Spleen (tissue), 11 donors: Measurements from ENCODE around the gene SNF8. TPM values are rescaled to one million over a fixed set of nuclear protein-coding genes. Genes with fewer than 3 reads are reported as not detected.

Experiments used
- DNase-seq: peaks from one replicate; pipeline ENCODE4 v3.0.0-alpha.2; 2020
- H3K27ac ChIP-seq, 8 donors: fragments of 200-600 bp; sonication (generic) in 7 of 8; 1 replicate in 4 of 8; 2 replicates in 4 of 8; pipeline versions ENCODE4 v1.5.0 to v1.8.0; 2016 to 2021; ENCODE audit warnings: inconsistent platforms in 4 of 8, mild to moderate bottlenecking in 4 of 8, moderate library complexity in 1 of 8
- H3K27me3 ChIP-seq, 7 donors: fragments of 200-600 bp; sonication (generic) in 6 of 7; replicated peaks in 1 of 7; 1 replicate in 4 of 7; 2 replicates in 3 of 7; pipeline versions ENCODE4 v1.5.0 to v1.8.0; 2016 to 2021; ENCODE audit warnings: inconsistent platforms in 3 of 7, mild to moderate bottlenecking in 1 of 7
- H3K36me3 ChIP-seq, 6 donors: fragments of 200-600 bp; sonication (generic) in 5 of 6; 1 replicate in 4 of 6; 2 replicates in 2 of 6; pipeline versions ENCODE4 v1.5.0 to v1.8.0; 2016 to 2021; ENCODE audit warnings: inconsistent platforms in 2 of 6
- H3K4me1 ChIP-seq, 6 donors: fragments of 200-600 bp; sonication (generic) in 5 of 6; 1 replicate in 3 of 6; 2 replicates in 3 of 6; pipeline versions ENCODE4 v1.5.0 to v1.8.0; 2016 to 2021; ENCODE audit warnings: inconsistent platforms in 3 of 6
- H3K4me3 ChIP-seq, 8 donors: fragments of 200-600 bp; sonication (generic) in 7 of 8; 1 replicate in 4 of 8; 2 replicates in 4 of 8; pipeline versions ENCODE4 v1.5.0 to v1.8.0; 2016 to 2021; ENCODE audit warnings: inconsistent platforms in 4 of 8, mild to moderate bottlenecking in 4 of 8, moderate library complexity in 2 of 8
- H3K9me3 ChIP-seq, 8 donors: fragments of 200-600 bp; sonication (generic) in 7 of 8; 1 replicate in 4 of 8; 2 replicates in 4 of 8; pipeline versions ENCODE4 v1.5.0 to v1.8.0; 2016 to 2021; ENCODE audit warnings: inconsistent platforms in 4 of 8
- POLR2A ChIP-seq, 3 donors: fragments of 450-650 bp; IDR thresholded peaks; one replicate each; pipeline ENCODE4 v1.5.1; 2017; ENCODE audit warnings: antibody characterized with exemption in 3 of 3, mild to moderate bottlenecking in 1 of 3
- POLR2AphosphoS5 ChIP-seq, 3 donors: sonication (generic); formaldehyde crosslinking; IDR thresholded peaks; one replicate each; pipeline ENCODE4 v1.5.1; 2017; ENCODE audit warnings: antibody characterized with exemption in 3 of 3
- WGBS, 5 donors: extraction: QIAGEN DNeasy Blood & Tissue Kit in 3 of 5; methylation state at CpG; one replicate each; pipeline versions ENCODE4 v1.1.5 to v1.1.7; 2013 to 2018; 5-methylcytosine and 5-hydroxymethylcytosine counted together
- intact Hi-C: fragments of 100-400 bp; cut with DNase I; formaldehyde crosslinking; loops from one replicate; pipeline ENCODE4 v1.15.0; 2023; ENCODE audit warnings: low total_unique reads
- polyA plus RNA-seq, 3 donors: library from polyadenylated mRNA; stranded (reverse); fragments of 200-250 nt; gene quantifications; one replicate each; pipeline ENCODE4 v1.2.1, GENCODE V29; 2013
- total RNA-seq, 7 donors: library from RNA; depleted of rRNA in 3 of 7; stranded (reverse); fragments of >200 nt in 3 of 7; fragmentation: NEBNext Ultra II Directional in 4 of 7; extraction: Animal tissue kit (Norgen Biotek cat#: 25700) in 4 of 7; gene quantifications; one replicate each; pipeline versions ENCODE4 v1.1.0 to v1.2.1, GENCODE V29; 2016 to 2021
- TF ChIP-seq, protein P1 (sequence below), 11 experiments: fragments of 200-600 bp in 7 of 11; fragments of 450-650 bp in 4 of 11; sonication (generic) in 4 of 11; IDR thresholded peaks in 8 of 11; conservative IDR thresholded peaks in 3 of 11; 1 replicate in 7 of 11; 2 replicates in 4 of 11; pipeline versions ENCODE4 v1.4.0 to v1.8.0; 2016 to 2021; ENCODE audit warnings: antibody characterized with exemption in 11 of 11, inconsistent platforms in 4 of 11, mild to moderate bottlenecking in 1 of 11
- donor health status: healthy with polysubstance abuse.
- donor health status: DM: no; HTN: no; CAD: no; lungs with moderate emphysema.
- donor health status: DM: no; HTN: no; CAD: no.
- donor health status: Bipolar disorder and iron deficiency.
- donor health status: healthy.
- donor health status: DM: no; HTN: no; CAD: no.
- donor health status: DM: yes; HTN: yes; CAD: no.

Gene SNF8
- total and polyA plus RNA-seq, 10 donors, result 55.9 to 129 (median 77.7) TPM

GRCh38 chr17:48909783-48910182 is 34.9 kb downstream of the SNF8 start:
- WGBS, 5 donors, result 35 to 66% (median 54%) methylated on average over 4 of the region's 4 CpGs

DNA sequence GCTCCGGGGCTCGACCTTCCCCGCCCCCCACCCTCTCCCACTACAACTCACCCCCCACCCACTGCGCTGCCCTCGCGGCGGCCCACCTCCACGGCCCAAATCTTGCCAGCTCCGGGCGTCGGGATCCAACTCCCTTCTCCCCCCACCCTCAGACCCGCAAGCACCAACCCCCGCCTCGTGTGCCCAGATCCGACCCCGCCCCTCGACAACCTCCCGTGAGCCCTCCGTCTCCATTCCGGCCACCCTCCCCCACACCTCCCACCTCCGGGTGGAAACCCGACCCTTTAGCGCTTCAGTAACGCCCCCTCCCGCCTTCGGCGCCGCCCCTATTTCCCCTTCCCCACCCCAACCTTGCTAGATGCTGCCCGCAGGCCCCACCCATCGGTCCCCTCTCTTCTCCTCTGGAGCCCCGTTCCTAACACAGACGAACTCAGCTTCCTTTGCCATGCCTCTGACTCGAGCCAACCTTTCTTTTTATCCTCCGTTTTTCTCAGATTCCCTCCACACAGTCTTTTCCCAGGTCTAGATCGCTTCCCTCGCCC is 35.7 kb downstream of the SNF8 start:
- intact Hi-C loops, result no loop called here
- DNase-seq, result peak; percentile 94
- H3K27me3 ChIP-seq, result no peaks in the 10 kb centered on the region
- H3K4me1 ChIP-seq, result peaks cover 36 to 62% (median 56%) of the 10 kb centered on the region in 6 donors
- H3K27ac ChIP-seq, result peak overlapping the region; percentile 95 to 98 (median 96)
- TF ChIP-seq, protein P1, sequence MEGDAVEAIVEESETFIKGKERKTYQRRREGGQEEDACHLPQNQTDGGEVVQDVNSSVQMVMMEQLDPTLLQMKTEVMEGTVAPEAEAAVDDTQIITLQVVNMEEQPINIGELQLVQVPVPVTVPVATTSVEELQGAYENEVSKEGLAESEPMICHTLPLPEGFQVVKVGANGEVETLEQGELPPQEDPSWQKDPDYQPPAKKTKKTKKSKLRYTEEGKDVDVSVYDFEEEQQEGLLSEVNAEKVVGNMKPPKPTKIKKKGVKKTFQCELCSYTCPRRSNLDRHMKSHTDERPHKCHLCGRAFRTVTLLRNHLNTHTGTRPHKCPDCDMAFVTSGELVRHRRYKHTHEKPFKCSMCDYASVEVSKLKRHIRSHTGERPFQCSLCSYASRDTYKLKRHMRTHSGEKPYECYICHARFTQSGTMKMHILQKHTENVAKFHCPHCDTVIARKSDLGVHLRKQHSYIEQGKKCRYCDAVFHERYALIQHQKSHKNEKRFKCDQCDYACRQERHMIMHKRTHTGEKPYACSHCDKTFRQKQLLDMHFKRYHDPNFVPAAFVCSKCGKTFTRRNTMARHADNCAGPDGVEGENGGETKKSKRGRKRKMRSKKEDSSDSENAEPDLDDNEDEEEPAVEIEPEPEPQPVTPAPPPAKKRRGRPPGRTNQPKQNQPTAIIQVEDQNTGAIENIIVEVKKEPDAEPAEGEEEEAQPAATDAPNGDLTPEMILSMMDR (IDR thresholded peaks at IDR 0.05 in 8 of 11, conservative IDR thresholded peaks at IDR 0.05 in 3 of 11), result no peak
- no peak for TF ChIP-seq POLR2AphosphoS5 (IDR thresholded peaks at IDR 0.05)
- whole genome bisulfite sequencing, 5 donors, result 2 to 3% (median 3%) methylated on average over 26 to 36 of the region's 36 CpGs
- peaks cover 0 to 42% (median 27%) of the 10 kb centered on the region in 6 donors for H3K36me3 ChIP-seq
- H3K9me3 ChIP-seq, result no peaks in the 10 kb centered on the region
- peak overlapping the region; percentile 63 to 96 (median 88) for H3K4me3 ChIP-seq

More at GRCh38 chr17:48909783-48910182, 34.9 kb downstream of the SNF8 start:
- no peak for DNase-seq
- Histone ChIP-seq H3K27ac (peak overlapping the region in 7 of 8 donors; percentile 42 to 97 (median 96)), H3K36me3 (peaks cover 0 to 51% (median 30%) of the 10 kb centered on the region in 6 donors), H3K27me3 (no peaks in the 10 kb centered on the region), H3K9me3 (no peaks in the 10 kb centered on the region), H3K4me3 (peak overlapping the region in 5 of 8 donors; percentile 82 to 96 (median 90)), H3K4me1 (peaks cover 41 to 71% (median 65%) of the 10 kb centered on the region in 6 donors)
- intact Hi-C loops, result no loop called here
- TF ChIP-seq, protein P1 (IDR thresholded peaks at IDR 0.05 in 8 of 11, conservative IDR thresholded peaks at IDR 0.05 in 3 of 11), result no peak
- no peak for TF ChIP-seq POLR2A (IDR thresholded peaks at IDR 0.05)
- no peak for TF ChIP-seq POLR2AphosphoS5 (IDR thresholded peaks at IDR 0.05)

DNA sequence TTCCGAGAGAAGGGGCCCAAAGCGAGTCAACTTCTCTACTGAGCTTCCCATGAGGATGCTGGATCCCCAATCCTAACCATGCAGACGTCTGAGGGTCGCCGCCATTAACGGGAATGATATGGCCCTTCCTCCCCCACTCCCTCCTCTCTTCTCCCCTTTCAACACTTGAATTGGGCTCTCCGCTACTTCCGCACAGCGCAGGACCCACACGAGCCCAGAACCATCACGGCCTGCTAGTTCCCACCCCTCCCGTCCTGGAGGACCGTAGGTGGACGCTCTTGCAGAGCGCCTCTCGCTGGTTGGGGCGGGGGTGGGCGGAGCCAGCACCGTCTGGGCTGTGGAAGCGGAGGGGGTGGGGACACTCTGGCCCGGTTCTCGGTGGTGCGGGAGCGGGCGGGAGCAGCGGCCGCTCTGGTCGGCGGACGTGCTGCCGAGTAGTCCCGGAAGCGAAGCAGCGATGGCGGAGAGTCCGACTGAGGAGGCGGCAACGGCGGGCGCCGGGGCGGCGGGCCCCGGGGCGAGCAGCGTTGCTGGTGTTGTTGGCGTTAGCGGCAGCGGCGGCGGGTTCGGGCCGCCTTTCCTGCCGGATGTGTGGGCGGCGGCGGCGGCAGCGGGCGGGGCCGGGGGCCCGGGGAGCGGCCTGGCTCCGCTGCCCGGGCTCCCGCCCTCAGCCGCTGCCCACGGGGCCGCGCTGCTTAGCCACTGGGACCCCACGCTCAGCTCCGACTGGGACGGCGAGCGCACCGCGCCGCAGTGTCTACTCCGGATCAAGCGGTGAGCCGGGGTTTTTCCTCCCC is 36.4 kb downstream of the SNF8 start, which contains the start of gene UBE2Z:
Gene UBE2Z (plus strand): TSS at position 361 of the 797 bp plus-strand sequence. CDS start 97 bp downstream, at position 458.
- Histone ChIP-seq H3K4me1 (peaks cover 29 to 56% (median 50%) of the 10 kb centered on the region in 6 donors), H3K36me3 (peaks cover 0 to 36% (median 21%) of the 10 kb centered on the region in 6 donors), H3K27ac (peak within 1 kb of the TSS; percentile 95 to 98 (median 96)), H3K4me3 (peak within 1 kb of the TSS; percentile 63 to 96 (median 88)), H3K27me3 (no peaks in the 10 kb centered on the region), H3K9me3 (no peaks in the 10 kb centered on the region)
- TF ChIP-seq, protein P1 (IDR thresholded peaks at IDR 0.05 in 8 of 11, conservative IDR thresholded peaks at IDR 0.05 in 3 of 11), result peak in 4 of 11 experiments; percentile 12 to 45 (median 28)
- TF ChIP-seq POLR2AphosphoS5 (IDR thresholded peaks at IDR 0.05) (peak; percentile 98 to 99 (median 98)), POLR2A (IDR thresholded peaks at IDR 0.05) (peak; percentile 71 to 77 (median 73))
- peak; percentile 98 for DNase-seq
- WGBS, 5 donors, result 1% methylated on average over 50 to 81 of the region's 81 CpGs
- intact Hi-C loops, result no loop called here

DNA sequence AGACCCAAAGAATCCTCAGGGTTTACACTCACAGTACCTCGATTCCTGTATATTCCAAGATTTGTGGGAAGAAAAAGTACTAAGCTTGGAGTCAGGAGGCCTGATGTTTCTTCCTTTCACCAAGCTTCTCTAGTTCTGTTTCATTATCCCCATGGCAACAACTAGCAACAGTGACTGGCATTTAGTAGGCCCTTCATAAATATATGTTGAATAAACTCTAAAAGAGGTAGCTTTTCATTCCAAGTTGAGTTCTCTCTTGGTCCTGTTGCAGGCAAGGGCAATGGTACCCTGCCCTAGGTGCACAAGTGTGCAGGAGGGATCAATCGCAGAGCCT is 37.0 kb downstream of the SNF8 start:
- peaks cover 0 to 30% (median 15%) of the 10 kb centered on the region in 6 donors for H3K36me3 ChIP-seq
- no peaks in the 10 kb centered on the region for H3K27me3 ChIP-seq
- TF ChIP-seq POLR2AphosphoS5 (IDR thresholded peaks at IDR 0.05) (no peak), POLR2A (IDR thresholded peaks at IDR 0.05) (no peak)
- TF ChIP-seq, protein P1 (IDR thresholded peaks at IDR 0.05 in 8 of 11, conservative IDR thresholded peaks at IDR 0.05 in 3 of 11), result no peak
- WGBS, 5 donors, result 37 to 46% (median 42%) methylated on average over 2 of the region's 2 CpGs
- no peak for DNase-seq
- no peaks in the 10 kb centered on the region for H3K9me3 ChIP-seq
- peak overlapping the region; percentile 63 to 96 (median 88) for H3K4me3 ChIP-seq
- intact Hi-C loops, result no loop called here
- peak overlapping the region; percentile 95 to 98 (median 96) for H3K27ac ChIP-seq
- H3K4me1 ChIP-seq, result peaks cover 25 to 50% (median 44%) of the 10 kb centered on the region in 6 donors
